Calu3 (cell line): Measurements from ENCODE around the gene PCDHA2. TPM values are rescaled to one million over a fixed set of nuclear protein-coding genes. Genes with fewer than 3 reads are reported as not detected.
"Not testable (repeated sequence)": the region's sequence is repeated elsewhere in the genome, so short reads cannot be mapped to it uniquely, and the experiment has no call there.

Experiments used
- BruUV-seq: library from RNA; stranded (reverse); fragments of 400-500 nt; replicated peaks from 2 replicates; lab custom pipeline; 2021; lab: Mats Ljungman, UMichigan
- CTCF ChIA-PET: fragments of 300-600 bp; sonication (Branson Sonifier 250); formaldehyde crosslinking; loops from one replicate; lab custom pipeline; 2022; ENCODE audit warnings: antibody characterized with exemption; lab: Charles Lee
- DNase-seq: peaks from one replicate; pipeline ENCODE4 v3.0.0; 2022
- H3K27ac Mint-ChIP-seq: one replicate; pipeline ENCODE4 v1.8.0; 2022; ENCODE audit warnings: mixed read lengths; ENCODE audit not compliant: unreplicated experiment
- H3K27me3 Mint-ChIP-seq: one replicate; pipeline ENCODE4 v1.8.0; 2022; ENCODE audit warnings: mixed read lengths; ENCODE audit not compliant: unreplicated experiment
- H3K36me3 Mint-ChIP-seq: one replicate; pipeline ENCODE4 v1.8.0; 2022; ENCODE audit warnings: mild to moderate bottlenecking, moderate library complexity, mixed read lengths; ENCODE audit not compliant: insufficient read depth, unreplicated experiment
- H3K4me1 Mint-ChIP-seq: one replicate; pipeline ENCODE4 v1.8.0; 2022; ENCODE audit warnings: mild to moderate bottlenecking, low read depth, mixed read lengths; ENCODE audit not compliant: unreplicated experiment
- H3K4me3 Mint-ChIP-seq: one replicate; pipeline ENCODE4 v1.8.0; 2022; ENCODE audit warnings: mild to moderate bottlenecking, low read depth, moderate library complexity, mixed read lengths; ENCODE audit not compliant: unreplicated experiment
- H3K9me3 Mint-ChIP-seq: one replicate; pipeline ENCODE4 v1.8.0; 2022; ENCODE audit warnings: low read depth, mixed read lengths; ENCODE audit not compliant: unreplicated experiment
- intact Hi-C: fragments of 100-400 bp; cut with micrococcal nuclease; formaldehyde crosslinking; loops from one replicate; pipeline ENCODE4 v1.10.0; 2022; ENCODE audit not compliant: unreplicated experiment
- total RNA-seq: library from RNA; stranded (reverse); gene quantifications from 2 replicates; pipeline ENCODE4 v1.2.3, GENCODE V29; 2022
- TF ChIP-seq, protein P1 (sequence below): fragments of 200-600 bp; IDR thresholded peaks from one replicate; pipeline ENCODE4 v1.8.0; 2022; ENCODE audit warnings: antibody characterized with exemption; ENCODE audit not compliant: unreplicated experiment

Gene PCDHA2
- total RNA-seq, 1 experiment from 2014 or later: 0.19 TPM

GRCh38 chr5:140802781-140803271, 8.2 kb downstream of the PCDHA2 start:
- CTCF ChIA-PET: no interaction called here

GRCh38 chr5:140806834-140807775, 12.5 kb downstream of the PCDHA2 start, which contains the start of gene PCDHA4:
Gene PCDHA4, plus strand, starts transcription at chr5:140807068.
- intact Hi-C loops: loop anchor here (1.0 to 10.0 kb wide), 2 partner anchors 75 to 748 kb away; partner anchors contain the start of gene PCDHA13

More at GRCh38 chr5:140802781-140803271, 8.2 kb downstream of the PCDHA2 start:
- BruUV-seq: no TSS peak
- no peak overlapping the region for H3K4me3 Mint-ChIP-seq
- no peak overlapping the region for H3K27ac Mint-ChIP-seq
- TF ChIP-seq, protein P1, sequence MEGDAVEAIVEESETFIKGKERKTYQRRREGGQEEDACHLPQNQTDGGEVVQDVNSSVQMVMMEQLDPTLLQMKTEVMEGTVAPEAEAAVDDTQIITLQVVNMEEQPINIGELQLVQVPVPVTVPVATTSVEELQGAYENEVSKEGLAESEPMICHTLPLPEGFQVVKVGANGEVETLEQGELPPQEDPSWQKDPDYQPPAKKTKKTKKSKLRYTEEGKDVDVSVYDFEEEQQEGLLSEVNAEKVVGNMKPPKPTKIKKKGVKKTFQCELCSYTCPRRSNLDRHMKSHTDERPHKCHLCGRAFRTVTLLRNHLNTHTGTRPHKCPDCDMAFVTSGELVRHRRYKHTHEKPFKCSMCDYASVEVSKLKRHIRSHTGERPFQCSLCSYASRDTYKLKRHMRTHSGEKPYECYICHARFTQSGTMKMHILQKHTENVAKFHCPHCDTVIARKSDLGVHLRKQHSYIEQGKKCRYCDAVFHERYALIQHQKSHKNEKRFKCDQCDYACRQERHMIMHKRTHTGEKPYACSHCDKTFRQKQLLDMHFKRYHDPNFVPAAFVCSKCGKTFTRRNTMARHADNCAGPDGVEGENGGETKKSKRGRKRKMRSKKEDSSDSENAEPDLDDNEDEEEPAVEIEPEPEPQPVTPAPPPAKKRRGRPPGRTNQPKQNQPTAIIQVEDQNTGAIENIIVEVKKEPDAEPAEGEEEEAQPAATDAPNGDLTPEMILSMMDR: no peak
- no peaks in the 10 kb centered on the region for H3K4me1 Mint-ChIP-seq
- peaks cover 15% of the 10 kb centered on the region for H3K36me3 Mint-ChIP-seq
- DNase-seq: no peak
- intact Hi-C loops: loop anchor here (10.0 kb wide), 1 partner anchor 752 kb away; no protein-coding TSS in a partner anchor
- no peaks in the 10 kb centered on the region for H3K27me3 Mint-ChIP-seq
- H3K9me3 Mint-ChIP-seq: peaks cover 7% of the 10 kb centered on the region

DNA sequence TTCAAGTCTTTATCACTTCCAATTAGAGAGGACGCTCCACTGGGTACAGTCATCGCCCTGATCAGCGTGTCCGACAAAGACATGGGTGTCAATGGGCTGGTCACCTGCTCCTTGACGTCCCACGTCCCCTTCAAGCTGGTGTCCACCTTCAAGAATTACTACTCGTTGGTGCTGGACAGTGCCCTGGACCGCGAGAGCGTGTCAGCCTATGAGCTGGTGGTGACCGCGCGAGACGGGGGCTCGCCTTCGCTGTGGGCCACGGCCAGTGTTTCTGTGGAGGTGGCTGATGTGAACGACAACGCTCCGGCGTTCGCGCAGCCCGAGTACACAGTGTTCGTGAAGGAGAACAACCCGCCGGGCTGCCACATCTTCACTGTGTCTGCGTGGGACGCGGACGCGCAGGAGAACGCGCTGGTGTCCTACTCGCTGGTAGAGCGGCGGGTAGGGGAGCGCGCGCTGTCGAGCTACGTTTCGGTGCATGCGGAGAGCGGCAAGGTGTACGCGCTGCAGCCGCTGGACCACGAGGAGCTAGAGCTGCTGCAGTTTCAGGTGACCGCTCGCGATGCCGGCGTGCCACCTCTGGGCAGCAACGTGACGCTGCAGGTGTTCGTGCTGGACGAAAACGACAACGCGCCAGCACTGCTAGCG, 13.7 kb downstream of the PCDHA2 start:
- not testable (repeated sequence) for DNase-seq, H3K27ac Mint-ChIP-seq, H3K27me3 Mint-ChIP-seq, H3K4me1 Mint-ChIP-seq, BruUV-seq, H3K4me3 Mint-ChIP-seq
- peaks cover 16% of the 10 kb centered on the region for H3K9me3 Mint-ChIP-seq
- intact Hi-C loops: loop anchor here (10.0 kb wide), 1 partner anchor 746 kb away; no protein-coding TSS in a partner anchor
- CTCF ChIA-PET: interaction anchor here (0.7 to 1.1 kb wide), 2 partner anchors 231 to 233 kb away, joined by 3 to 6 read pairs; no protein-coding TSS in a partner anchor
- peaks cover 15% of the 10 kb centered on the region for H3K36me3 Mint-ChIP-seq

More at GRCh38 chr5:140806834-140807775, 12.5 kb downstream of the PCDHA2 start, which contains the start of gene PCDHA4:
- Mint-ChIP-seq H3K36me3 (peaks cover 15% of the 10 kb centered on the region), H3K27me3 (no peaks in the 10 kb centered on the region), H3K27ac (no peak within 1 kb of the TSS), H3K4me3 (peak within 1 kb of the TSS; percentile 68), H3K9me3 (peaks cover 8% of the 10 kb centered on the region), H3K4me1 (no peaks in the 10 kb centered on the region)
- TSS peak; percentile 37 for BruUV-seq
- CTCF ChIA-PET: interaction anchor here (0.7 to 2.6 kb wide), 4 partner anchors 10 to 234 kb away, joined by 3 to 8 read pairs (median 6); no protein-coding TSS in a partner anchor
- peak; percentile 69 for DNase-seq
- TF ChIP-seq, protein P1: peak; percentile 49

DNA sequence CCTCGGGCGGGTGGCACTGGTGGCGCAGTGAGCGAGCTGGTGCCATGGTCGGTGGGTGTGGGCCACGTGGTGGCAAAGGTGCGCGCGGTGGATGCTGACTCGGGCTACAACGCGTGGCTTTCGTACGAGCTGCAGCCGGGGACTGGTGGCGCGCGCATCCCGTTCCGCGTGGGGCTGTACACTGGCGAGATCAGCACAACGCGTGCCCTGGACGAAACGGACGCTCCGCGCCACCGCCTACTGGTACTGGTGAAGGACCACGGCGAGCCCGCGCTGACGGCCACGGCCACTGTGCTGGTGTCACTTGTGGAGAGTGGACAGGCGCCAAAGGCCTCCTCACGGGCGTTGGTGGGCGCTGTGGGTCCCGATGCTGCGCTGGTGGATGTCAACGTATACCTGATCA, 14.2 kb downstream of the PCDHA2 start:
- intact Hi-C loops: loop anchor here (10.0 kb wide), 1 partner anchor 746 kb away; no protein-coding TSS in a partner anchor
- CTCF ChIA-PET: no interaction called here
- Mint-ChIP-seq H3K4me1 (no peaks in the 10 kb centered on the region), H3K27me3 (no peaks in the 10 kb centered on the region), H3K9me3 (peaks cover 15% of the 10 kb centered on the region), H3K36me3 (peaks cover 15% of the 10 kb centered on the region), H3K27ac (no peak overlapping the region), H3K4me3 (no peak overlapping the region)
- no TSS peak for BruUV-seq
- TF ChIP-seq, protein P1: no peak
- DNase-seq: no peak
